ENCODE results near the gene KCND2. TPM values are rescaled to one million over a fixed set of nuclear protein-coding genes. Genes with fewer than 3 reads are reported as not detected.
"Not testable (repeated sequence)": the region's sequence is repeated elsewhere in the genome, so short reads cannot be mapped to it uniquely, and the experiment has no call there.

The KCND2 gene
- total RNA-seq, 2 donors from 2014 or later: not detected

DNA sequence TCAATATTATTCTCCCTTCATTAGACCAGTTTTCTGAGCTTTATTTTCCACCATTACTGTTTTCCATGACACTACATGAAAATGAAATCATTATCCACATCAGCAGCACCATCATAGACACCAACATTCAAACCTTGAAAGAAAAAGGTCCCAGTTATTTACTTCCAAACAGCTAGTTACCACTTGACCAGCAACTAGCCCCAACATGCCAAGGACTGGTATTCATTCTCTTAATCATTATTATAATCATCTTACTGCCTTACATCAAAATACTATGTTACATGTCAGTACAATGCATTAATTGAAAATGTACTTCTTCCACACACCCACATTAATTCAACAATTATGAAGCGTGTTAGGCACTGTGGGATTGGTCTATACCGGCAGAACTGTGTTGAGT, 385.5 kb downstream of the KCND2 start:
- Mint-ChIP-seq H3K27ac (no peak overlapping the region), H3K9me3 (peaks cover 3% of the 10 kb centered on the region)

DNA sequence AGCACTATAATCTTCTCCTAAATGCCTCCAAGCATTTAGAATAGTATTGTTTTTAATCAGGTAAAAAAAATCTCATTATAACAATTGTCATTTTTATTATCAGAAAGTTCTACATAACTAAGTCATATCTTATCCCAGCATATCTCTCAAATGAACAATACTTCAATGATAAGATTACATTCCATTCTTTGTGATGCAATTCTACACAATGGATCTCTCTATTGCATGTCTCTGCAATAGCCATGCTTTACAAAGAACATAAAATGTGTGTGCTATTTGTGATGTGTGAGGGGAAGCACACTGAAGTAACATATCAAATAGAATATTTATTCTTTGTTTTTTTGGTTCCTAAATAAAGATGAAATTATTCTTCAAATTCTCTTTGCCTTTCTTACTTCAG, 389.3 kb downstream of the KCND2 start:
- no peak for ATAC-seq (replicated peaks)
- Mint-ChIP-seq H3K4me3 (no peak overlapping the region), H3K4me1 (no peaks in the 10 kb centered on the region), H3K27ac (no peak overlapping the region), H3K9me3 (peaks cover 3% of the 10 kb centered on the region), H3K27me3 (no peaks in the 10 kb centered on the region), H3K36me3 (ENCODE audit: low read depth) (no peaks in the 10 kb centered on the region)

More for the DNA sequence above, 385.5 kb downstream of the KCND2 start:
- Mint-ChIP-seq H3K27me3 (no peaks in the 10 kb centered on the region), H3K36me3 (ENCODE audit: low read depth) (no peaks in the 10 kb centered on the region), H3K4me3 (no peak overlapping the region), H3K4me1 (no peaks in the 10 kb centered on the region)
- ATAC-seq (replicated peaks): no peak

DNA sequence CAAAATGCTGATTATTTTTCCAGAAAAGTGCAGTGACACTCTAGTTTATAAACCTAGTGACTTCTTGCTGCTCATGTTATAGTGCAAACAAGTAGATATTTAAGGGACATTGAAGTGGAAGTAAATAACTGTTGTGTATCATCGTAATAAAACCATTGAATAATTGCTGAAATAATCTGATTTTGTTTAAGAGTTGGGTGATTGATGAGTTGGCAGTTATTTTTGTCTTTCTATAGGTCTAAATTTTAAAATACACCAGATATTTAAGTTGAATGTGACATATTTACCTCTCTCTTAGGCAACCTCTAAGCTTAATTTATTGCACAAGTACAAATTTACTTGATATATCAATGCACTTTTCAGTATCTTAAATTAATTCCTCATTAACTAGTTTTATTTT, 392.1 kb downstream of the KCND2 start:
- no peaks in the 10 kb centered on the region for H3K27me3 Mint-ChIP-seq
- no peaks in the 10 kb centered on the region for H3K36me3 Mint-ChIP-seq (ENCODE audit: low read depth)
- ATAC-seq (replicated peaks): no peak
- H3K27ac Mint-ChIP-seq: no peak overlapping the region
- H3K4me3 Mint-ChIP-seq: no peak overlapping the region
- no peaks in the 10 kb centered on the region for H3K9me3 Mint-ChIP-seq
- no peaks in the 10 kb centered on the region for H3K4me1 Mint-ChIP-seq

DNA sequence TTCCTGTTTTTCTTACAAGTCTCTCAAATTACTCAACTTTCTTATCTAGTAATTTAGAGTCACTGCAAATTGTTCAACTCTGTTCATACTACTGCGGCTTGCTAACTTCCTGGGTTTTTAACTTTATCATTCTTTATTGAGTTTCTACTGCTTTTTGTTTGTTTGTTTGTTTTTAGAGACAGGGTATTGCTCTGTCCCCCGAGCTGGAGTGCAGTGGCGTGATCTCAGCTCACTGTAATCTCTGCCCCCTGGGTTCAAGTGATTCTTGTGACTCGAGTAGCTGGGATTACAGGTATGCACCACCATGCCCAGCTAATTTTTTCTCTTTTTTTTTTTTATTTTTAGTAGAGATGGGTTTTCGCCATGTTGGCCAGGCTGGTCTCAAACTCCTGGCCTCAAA, 402.1 kb downstream of the KCND2 start:
- Mint-ChIP-seq H3K9me3 (peaks cover 3% of the 10 kb centered on the region), H3K27me3 (no peaks in the 10 kb centered on the region), H3K27ac (no peak overlapping the region), H3K4me3 (no peak overlapping the region), H3K36me3 (ENCODE audit: low read depth) (no peaks in the 10 kb centered on the region), H3K4me1 (no peaks in the 10 kb centered on the region)
- no peak for ATAC-seq (replicated peaks)

DNA sequence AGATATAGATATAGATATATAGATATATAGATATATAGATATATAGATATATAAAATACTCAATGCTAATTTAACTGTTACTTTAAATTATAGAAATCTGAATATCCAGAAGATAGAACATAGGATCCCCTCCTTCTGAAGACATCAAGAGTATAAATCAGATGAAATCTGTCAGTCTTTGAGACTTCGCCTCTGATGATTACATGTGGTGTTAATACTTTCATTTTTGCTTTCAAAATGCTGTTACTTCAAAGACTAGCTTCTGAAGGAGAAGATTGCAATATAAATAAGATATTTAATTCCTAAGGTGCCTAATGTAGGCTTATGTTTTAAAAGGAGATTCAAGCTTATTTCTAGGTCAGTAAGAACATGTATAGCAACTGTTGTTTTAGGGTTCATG, 404.6 kb downstream of the KCND2 start:
- Mint-ChIP-seq H3K36me3 (ENCODE audit: low read depth) (no peaks in the 10 kb centered on the region), H3K27me3 (no peaks in the 10 kb centered on the region), H3K27ac (no peak overlapping the region), H3K4me1 (no peaks in the 10 kb centered on the region), H3K4me3 (no peak overlapping the region), H3K9me3 (no peaks in the 10 kb centered on the region)
- ATAC-seq (replicated peaks): no peak

DNA sequence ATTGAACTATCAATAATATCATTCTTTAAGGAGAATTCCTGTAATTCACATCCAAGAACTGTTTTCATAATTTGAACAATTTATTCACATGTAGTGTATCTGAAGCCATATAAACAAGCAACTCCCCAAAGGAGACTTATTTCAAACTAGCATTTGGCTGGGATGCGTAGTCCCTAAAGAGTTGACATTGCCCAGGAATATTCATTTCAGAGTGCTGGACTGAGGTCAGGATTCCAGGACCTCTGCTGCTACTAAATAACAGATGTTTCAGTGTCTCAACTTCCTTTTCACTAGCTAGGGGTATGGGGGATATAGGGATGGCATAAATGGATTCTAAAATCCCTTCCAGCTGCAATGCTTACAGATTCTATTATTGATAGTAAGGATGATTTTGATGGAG, 408.0 kb downstream of the KCND2 start:
- no peak for ATAC-seq (replicated peaks)
- Mint-ChIP-seq H3K4me1 (no peaks in the 10 kb centered on the region), H3K36me3 (ENCODE audit: low read depth) (no peaks in the 10 kb centered on the region), H3K9me3 (no peaks in the 10 kb centered on the region), H3K27ac (no peak overlapping the region), H3K27me3 (no peaks in the 10 kb centered on the region), H3K4me3 (no peak overlapping the region)

DNA sequence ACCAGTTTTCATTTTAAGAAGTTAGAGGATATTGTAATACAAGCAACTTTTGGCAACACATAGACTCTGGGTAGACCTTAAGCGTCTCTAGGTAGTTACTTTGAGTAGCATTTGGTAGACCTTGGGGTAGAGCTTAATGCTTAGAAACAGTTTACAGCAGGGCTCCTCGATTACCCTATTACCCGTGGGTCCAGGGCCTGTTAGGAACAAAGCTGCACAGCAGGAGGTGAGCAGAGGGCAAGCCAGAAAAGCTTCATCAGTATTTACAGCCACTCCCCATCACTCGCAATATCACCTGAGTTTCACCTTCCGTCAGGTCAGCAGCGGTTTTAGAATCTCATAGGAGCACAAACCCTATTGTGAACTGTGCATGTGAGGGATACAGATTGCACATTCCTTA, 411.5 kb downstream of the KCND2 start:
- no peaks in the 10 kb centered on the region for H3K9me3 Mint-ChIP-seq
- no peak overlapping the region for H3K27ac Mint-ChIP-seq
- no peak overlapping the region for H3K4me3 Mint-ChIP-seq
- no peaks in the 10 kb centered on the region for H3K36me3 Mint-ChIP-seq (ENCODE audit: low read depth)
- H3K4me1 Mint-ChIP-seq: no peaks in the 10 kb centered on the region
- ATAC-seq (replicated peaks): no peak
- no peaks in the 10 kb centered on the region for H3K27me3 Mint-ChIP-seq

DNA sequence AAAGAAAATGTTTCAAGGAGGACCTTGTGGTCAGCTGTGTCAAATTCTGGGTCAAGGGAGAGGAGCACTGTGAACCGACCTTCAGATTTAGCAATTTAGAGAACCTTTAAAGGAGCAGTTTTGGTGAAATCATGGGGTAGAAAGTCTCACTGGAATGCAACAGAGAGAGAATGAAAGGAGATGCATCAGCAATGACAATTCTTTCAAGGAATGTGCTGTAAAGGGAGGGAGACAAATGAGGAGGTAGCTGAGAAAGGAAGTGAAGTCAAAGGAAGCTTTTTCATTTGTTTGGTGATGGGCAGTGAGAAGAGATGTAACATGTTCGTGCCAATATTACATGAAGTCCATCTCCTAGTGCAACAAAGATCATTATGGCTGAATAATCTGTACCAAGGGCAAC, 418.9 kb downstream of the KCND2 start:
- no peaks in the 10 kb centered on the region for H3K36me3 Mint-ChIP-seq (ENCODE audit: low read depth)
- H3K27me3 Mint-ChIP-seq: no peaks in the 10 kb centered on the region
- no peaks in the 10 kb centered on the region for H3K4me1 Mint-ChIP-seq
- ATAC-seq (replicated peaks): no peak
- H3K27ac Mint-ChIP-seq: no peak overlapping the region
- no peak overlapping the region for H3K4me3 Mint-ChIP-seq
- H3K9me3 Mint-ChIP-seq: no peaks in the 10 kb centered on the region

DNA sequence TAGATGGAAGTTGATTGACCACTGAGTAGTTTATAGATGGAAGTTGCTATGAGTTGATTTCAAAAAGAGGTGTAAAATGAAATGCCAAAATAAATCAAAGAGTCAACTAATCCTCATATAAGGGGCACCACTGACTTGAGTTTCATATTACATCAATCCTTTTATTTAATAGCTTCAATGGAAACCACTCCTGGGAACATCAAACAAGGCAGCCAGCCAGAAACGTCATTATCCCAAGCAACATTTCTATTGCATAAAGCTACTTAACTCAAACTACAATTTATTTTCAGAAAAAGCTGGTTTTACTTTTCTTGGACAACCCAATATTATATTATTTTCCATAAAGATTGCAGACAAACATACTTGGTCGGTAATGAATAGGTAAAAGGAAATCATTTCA, 422.9 kb downstream of the KCND2 start:
- Mint-ChIP-seq H3K4me1 (no peaks in the 10 kb centered on the region), H3K4me3 (no peak overlapping the region), H3K27me3 (no peaks in the 10 kb centered on the region), H3K9me3 (no peaks in the 10 kb centered on the region), H3K36me3 (ENCODE audit: low read depth) (no peaks in the 10 kb centered on the region), H3K27ac (no peak overlapping the region)
- no peak for ATAC-seq (replicated peaks)

DNA sequence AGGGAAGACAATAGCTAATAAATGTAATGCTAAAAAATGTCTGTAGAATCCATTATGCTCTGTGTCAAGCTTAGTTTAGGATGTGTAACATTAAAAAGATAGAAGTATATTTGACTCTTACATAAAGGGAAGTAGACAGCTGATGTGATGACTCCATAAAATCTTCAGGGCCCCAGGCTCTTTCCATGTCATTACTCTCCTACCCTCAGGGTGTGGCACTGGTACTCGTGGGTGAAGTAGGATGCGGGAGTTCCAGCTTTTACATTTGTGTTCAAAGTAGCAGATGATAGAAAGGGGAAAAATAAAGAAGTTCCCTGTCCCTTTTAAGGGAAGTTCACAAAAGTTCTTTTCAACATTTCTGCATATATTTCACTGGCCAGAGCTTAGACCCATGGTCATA, 427.8 kb downstream of the KCND2 start:
- Mint-ChIP-seq H3K4me3 (no peak overlapping the region), H3K9me3 (peaks cover 4% of the 10 kb centered on the region), H3K27ac (no peak overlapping the region), H3K4me1 (no peaks in the 10 kb centered on the region), H3K36me3 (ENCODE audit: low read depth) (no peaks in the 10 kb centered on the region), H3K27me3 (peaks cover 4% of the 10 kb centered on the region)
- ATAC-seq (replicated peaks): no peak

DNA sequence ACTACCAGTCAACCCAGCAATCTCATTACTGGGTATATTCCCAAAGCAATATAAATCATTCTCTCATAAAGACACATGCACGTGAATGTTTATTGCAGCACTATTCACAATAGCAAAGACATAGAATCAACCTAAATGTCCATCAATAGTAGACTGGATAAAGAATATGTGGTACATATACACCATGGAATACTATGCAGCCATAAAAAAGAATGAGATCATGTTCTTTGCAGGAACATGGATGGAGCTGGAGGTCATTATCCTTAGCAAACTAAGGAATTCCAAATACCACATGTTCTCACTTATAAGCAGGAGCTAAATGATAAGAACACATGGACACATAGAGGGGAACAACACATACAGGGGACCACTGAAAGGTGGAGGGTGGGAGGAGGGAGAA, 429.4 kb downstream of the KCND2 start:
- not testable (repeated sequence) for H3K36me3 Mint-ChIP-seq (ENCODE audit: low read depth); H3K27me3 Mint-ChIP-seq; H3K9me3 Mint-ChIP-seq; H3K27ac Mint-ChIP-seq; ATAC-seq (replicated peaks); H3K4me1 Mint-ChIP-seq; H3K4me3 Mint-ChIP-seq

DNA sequence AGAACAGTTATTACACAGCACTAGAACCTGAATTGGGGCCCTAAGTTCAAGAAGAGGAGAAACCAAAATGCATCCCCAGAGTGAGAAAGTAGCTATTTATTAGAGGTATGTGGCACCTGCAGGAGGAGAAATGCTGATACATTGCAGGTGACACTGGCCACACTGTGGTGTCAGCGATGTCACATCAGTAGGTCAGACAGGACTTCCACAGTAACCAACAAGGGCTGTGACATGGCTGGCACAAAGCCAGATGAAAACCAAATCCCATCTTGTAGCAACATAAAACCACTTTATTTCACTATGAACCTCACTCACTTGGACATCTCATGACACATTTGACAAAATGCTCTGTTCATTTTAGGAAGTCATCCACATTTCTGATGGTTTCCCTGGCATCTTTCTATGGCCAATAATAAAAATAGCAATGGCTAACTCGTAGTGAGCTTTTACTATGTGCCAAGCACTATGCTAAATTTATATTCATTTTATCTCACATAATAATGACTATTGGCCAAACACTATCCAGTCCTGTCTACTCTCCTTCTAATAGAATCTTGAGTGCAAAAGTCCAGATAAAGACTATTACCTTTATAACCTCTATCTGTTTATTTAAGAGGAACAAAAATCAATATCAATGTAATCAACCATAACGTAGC, 430.7 kb downstream of the KCND2 start:
- peaks cover 4% of the 10 kb centered on the region for H3K27me3 Mint-ChIP-seq
- no peak overlapping the region for H3K4me3 Mint-ChIP-seq
- H3K4me1 Mint-ChIP-seq: no peaks in the 10 kb centered on the region
- H3K27ac Mint-ChIP-seq: no peak overlapping the region
- no peak for ATAC-seq (replicated peaks)
- H3K36me3 Mint-ChIP-seq (ENCODE audit: low read depth): no peaks in the 10 kb centered on the region
- H3K9me3 Mint-ChIP-seq: peaks cover 4% of the 10 kb centered on the region

DNA sequence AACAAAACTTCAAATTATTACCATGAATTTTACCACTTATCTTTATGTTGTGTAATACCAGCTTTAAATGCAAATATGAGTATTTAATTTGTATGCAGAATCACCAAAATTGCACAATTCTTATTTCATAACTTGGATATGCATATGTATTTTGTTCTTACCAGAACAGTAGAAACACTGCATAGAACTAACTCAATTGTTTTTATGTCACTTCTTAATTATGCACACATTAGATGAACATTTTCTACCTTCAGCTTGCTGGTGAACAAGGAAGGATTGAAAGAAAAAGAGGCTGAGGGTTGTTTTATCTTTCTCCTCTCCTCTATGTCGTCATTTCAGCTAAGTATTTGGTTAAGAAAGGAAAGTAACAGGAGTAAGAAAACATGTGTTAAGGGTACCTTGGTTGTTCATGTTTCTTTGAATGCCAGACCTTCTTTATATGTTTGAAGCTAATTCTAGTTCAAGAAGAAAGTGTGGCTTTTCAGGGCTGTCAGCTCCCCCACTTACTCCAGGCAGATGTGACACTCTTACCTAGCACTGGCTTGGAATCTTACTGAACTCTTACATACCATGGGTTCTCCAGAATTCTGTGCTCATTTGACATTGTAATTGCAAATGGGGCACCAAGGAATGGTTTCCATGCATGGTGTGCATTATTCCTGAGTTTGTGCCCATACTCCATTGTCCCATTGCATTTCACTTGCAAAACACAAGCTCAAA, 436.4 kb downstream of the KCND2 start:
- Mint-ChIP-seq H3K9me3 (no peaks in the 10 kb centered on the region), H3K4me1 (no peaks in the 10 kb centered on the region), H3K27me3 (no peaks in the 10 kb centered on the region), H3K27ac (no peak overlapping the region), H3K4me3 (no peak overlapping the region), H3K36me3 (ENCODE audit: low read depth) (no peaks in the 10 kb centered on the region)
- ATAC-seq (replicated peaks): no peak

DNA sequence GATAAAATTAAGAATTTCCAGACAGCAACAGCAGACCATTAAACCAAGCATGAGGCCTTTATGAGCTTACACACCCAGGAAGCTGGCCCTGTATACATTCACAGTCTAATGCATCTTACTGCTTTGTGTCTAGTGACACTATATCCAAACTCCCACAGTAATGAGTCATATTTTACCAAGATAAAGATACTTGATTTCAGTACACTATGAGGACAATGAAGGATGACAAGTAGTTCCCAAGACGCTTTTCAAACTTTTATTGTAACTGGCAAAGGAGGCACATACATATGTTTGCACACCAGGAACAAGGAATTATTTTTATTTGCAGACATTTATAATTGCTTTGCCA, 437.0 kb downstream of the KCND2 start:
- Mint-ChIP-seq H3K27me3 (no peaks in the 10 kb centered on the region), H3K27ac (no peak overlapping the region), H3K36me3 (ENCODE audit: low read depth) (no peaks in the 10 kb centered on the region), H3K4me1 (no peaks in the 10 kb centered on the region), H3K9me3 (no peaks in the 10 kb centered on the region), H3K4me3 (no peak overlapping the region)
- ATAC-seq (replicated peaks): no peak

DNA sequence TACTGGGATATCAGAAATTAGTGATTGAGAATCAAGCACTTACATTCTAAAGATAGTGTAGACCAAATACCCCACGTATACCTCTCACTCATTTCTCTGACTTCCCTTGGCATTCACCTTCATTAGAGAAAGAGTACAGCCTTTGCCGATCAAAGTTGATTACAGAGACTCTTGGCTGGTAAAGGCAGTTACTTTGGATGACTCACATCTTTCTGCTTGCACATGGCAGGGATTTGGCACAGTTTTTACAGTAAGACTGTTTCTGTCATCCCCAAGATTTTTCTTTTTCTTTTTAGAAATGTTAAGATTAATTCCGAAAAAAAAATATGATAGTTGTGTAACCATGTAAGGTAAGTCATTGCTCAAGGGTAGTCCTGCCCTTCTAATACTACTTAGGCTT, 442.0 kb downstream of the KCND2 start:
- peaks cover 3% of the 10 kb centered on the region for H3K9me3 Mint-ChIP-seq
- H3K27me3 Mint-ChIP-seq: peaks cover 13% of the 10 kb centered on the region
- H3K27ac Mint-ChIP-seq: no peak overlapping the region
- no peaks in the 10 kb centered on the region for H3K4me1 Mint-ChIP-seq
- H3K36me3 Mint-ChIP-seq (ENCODE audit: low read depth): no peaks in the 10 kb centered on the region
- H3K4me3 Mint-ChIP-seq: no peak overlapping the region
- ATAC-seq (replicated peaks): no peak

DNA sequence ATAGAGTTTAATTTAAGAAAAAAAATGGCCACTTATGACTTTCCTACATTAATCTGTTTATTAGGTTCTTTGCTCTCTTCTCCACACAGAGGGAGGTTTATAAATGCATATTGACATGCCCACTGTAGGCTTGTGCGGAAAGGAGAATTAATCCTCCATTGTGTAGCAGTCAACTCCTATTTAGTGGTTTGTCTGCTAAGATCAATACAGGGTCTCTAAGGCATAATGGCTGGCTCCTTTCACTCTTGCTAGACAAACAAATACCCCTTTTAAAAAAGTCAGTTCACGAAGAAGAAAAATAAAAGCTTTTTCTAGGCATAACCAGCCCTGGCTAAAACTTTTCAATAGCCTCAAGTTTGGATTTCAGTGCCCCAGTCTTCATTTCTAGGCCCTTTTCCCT, 443.3 kb downstream of the KCND2 start:
- no peak overlapping the region for H3K4me3 Mint-ChIP-seq
- H3K9me3 Mint-ChIP-seq: peaks cover 3% of the 10 kb centered on the region
- H3K27ac Mint-ChIP-seq: no peak overlapping the region
- H3K4me1 Mint-ChIP-seq: no peaks in the 10 kb centered on the region
- H3K36me3 Mint-ChIP-seq (ENCODE audit: low read depth): no peaks in the 10 kb centered on the region
- H3K27me3 Mint-ChIP-seq: peaks cover 14% of the 10 kb centered on the region
- no peak for ATAC-seq (replicated peaks)
